ENCODE measurements around the gene PRR7. TPM values are rescaled to one million over a fixed set of nuclear protein-coding genes. Genes with fewer than 3 reads are reported as not detected.
A peak's percentile ranks its signal among the peaks of the same experiment; 100 is the strongest.

PRR7 gene
- total RNA-seq (2014; rRNA removed; shearing (Covaris generic)) (6.4 and 9.7 TPM in 2 replicates), polyA plus RNA-seq (2016; fragmentation: Nextera tagmentation; extraction: Ambion mirVana) (7.6 and 7.7 TPM in 2 replicates)
- long read RNA-seq, partial matches to known transcripts = 0 of 3 reads
- long read RNA-seq, other reads (novel, unspliced or antisense) = 0 of 3 reads

- Histone ChIP-seq H2AFZ (0 out of 2 replicates have a peak within 1 kb of the TSS, but pooled peaks have one; percentile 56), H3K27me3 (ENCODE audit: insufficient read depth) (peaks cover 37% of the 10 kb centered on the region), H3K4me2 (peak within 1 kb of the TSS; percentile 88), H4K20me1 (replicated peaks; ENCODE audit: insufficient read depth) (no peaks in the 10 kb centered on the region; the same call in 1 of the 2 replicates), H3K4me3 (peak within 1 kb of the TSS; percentile 80), H3K79me2 (replicated peaks; ENCODE audit: insufficient read depth) (no peaks in the 10 kb centered on the region), H3K27ac (ENCODE audit: low read depth) (no peak within 1 kb of the TSS), H3F3A (replicated peaks; ENCODE audit: low read depth) (peaks cover 26% of the 10 kb centered on the region), H3K9me2 (ENCODE audit: insufficient read depth) (no peaks in the 10 kb centered on the region), H3K4me1 (ENCODE audit: insufficient read depth) (peaks cover 23% of the 10 kb centered on the region), H3K36me3 (ENCODE audit: insufficient read depth) (no peaks in the 10 kb centered on the region)
- H3K27ac Mint-ChIP-seq = no peak within 1 kb of the TSS
- peak within 1 kb of the TSS; percentile 71 for H3K4me3 Mint-ChIP-seq
- peaks cover 36% of the 10 kb centered on the region for H3K4me1 Mint-ChIP-seq
- peaks cover 3% of the 10 kb centered on the region; the same call in 1 of the 3 replicates for H3K9me3 Mint-ChIP-seq
- H3K36me3 Mint-ChIP-seq (ENCODE audit: low read depth) = peaks cover 11% of the 10 kb centered on the region; the same call in 2 of the 3 replicates
- peaks cover 44% of the 10 kb centered on the region for H3K27me3 Mint-ChIP-seq (ENCODE audit: insufficient read depth, low read depth, poor library complexity)
- peak; percentile 20 for ATAC-seq
- peak; percentile 73 for DNase-seq (ENCODE audit: low spot score)
- TF ChIP-seq ZNF114 (CRISPR knock-in tag; IDR thresholded peaks at IDR 0.05) (peak; percentile 47; the same call in 1 of the 2 replicates), EZH2phosphoT487 (IDR thresholded peaks at IDR 0.05; ENCODE audit: unreplicated experiment) (no peak), CREB1 (CRISPR knock-in tag; IDR thresholded peaks at IDR 0.05; ENCODE audit: low read depth) (no peak), ZNF462 (CRISPR knock-in tag; IDR thresholded peaks at IDR 0.05) (no peak), STAT1 (IDR thresholded peaks at IDR 0.05; ENCODE audit: unreplicated experiment) (no peak), CTCF (conservative IDR thresholded peaks at IDR 0.05; ENCODE audit: low read depth in 2 of 2) (peak in 1 of 2 experiments; percentile 15; a peak in 1 of 4 replicates), REST (IDR thresholded peaks at IDR 0.05; ENCODE audit: unreplicated experiment) (no peak), POLR2AphosphoS5 (IDR thresholded peaks at IDR 0.05; ENCODE audit: low read depth) (no peak), ETS1 (IDR thresholded peaks at IDR 0.05) (no peak), JUNB (IDR thresholded peaks at IDR 0.05; ENCODE audit: unreplicated experiment) (no peak), EZH2 (IDR thresholded peaks at IDR 0.05; ENCODE audit: low read depth, unreplicated experiment) (no peak), NANOG (IDR thresholded peaks at IDR 0.05; ENCODE audit: borderline replicate concordance) (no peak)
Observed at GRCh38 chr5:177446200-177447065, at the start of gene PRR7. Gene PRR7, plus strand, starts transcription at chr5:177446814. Its CDS starts 8,254 bp downstream, at chr5:177455068.

Data from GM23338 (cell line).